SK-N-SH (cell line): ENCODE measurements around the gene RPRD2. TPM values are rescaled to one million over a fixed set of nuclear protein-coding genes. Genes with fewer than 3 reads are reported as not detected.

Experiments
- CTCF ChIA-PET: fragments of 300-600, 350-600 bp; formaldehyde crosslinking; extraction: SDS; loops from one replicate; lab custom pipeline; 2021; lab: Yijun Ruan, JAX
- POLR2A ChIA-PET: fragments of 350-600 bp; sonication (Branson Sonifier 250); formaldehyde crosslinking; extraction: SDS; loops from one replicate; lab custom pipeline; 2020; ENCODE audit warnings: antibody characterized with exemption, inconsistent platforms; lab: Yijun Ruan, JAX
- DNase-seq: peaks from one replicate; pipeline ENCODE4 v3.0.0; 2012
- H2AFZ ChIP-seq: fragments of 200-600 bp; sonication (generic); 2 replicates; pipeline ENCODE4 v1.8.1; 2016; ENCODE audit warnings: antibody characterized with exemption, mild to moderate bottlenecking, low read depth
- H3F3A ChIP-seq: fragments of 200-600 bp; sonication (generic); replicated peaks from 2 replicates; pipeline ENCODE3; 2016; ENCODE audit warnings: antibody characterized with exemption, mild to moderate bottlenecking; ENCODE audit not compliant: insufficient read depth
- H3K27ac ChIP-seq, 2 experiments: fragments of 200-500 bp in 1 of 2; fragments of 200-600 bp in 1 of 2; sonication (Bioruptor generic) in 1 of 2; sonication (generic), shearing (Covaris generic) in 1 of 2; 2 replicates each; pipeline versions ENCODE4 v1.5.1 to v1.6.1; 2014 to 2016; ENCODE audit warnings: low read depth in 2 of 2, inconsistent platforms in 1 of 2, low read length in 1 of 2, mild to moderate bottlenecking in 1 of 2, mixed read lengths in 1 of 2
- H3K27me3 ChIP-seq: fragments of 200-600 bp; sonication (generic), shearing (Covaris generic); 2 replicates; pipeline ENCODE4 v1.6.1; 2016; ENCODE audit warnings: mixed run types; ENCODE audit not compliant: insufficient read depth
- H3K36me3 ChIP-seq, 2 experiments: fragments of 200-500 bp in 1 of 2; fragments of 200-600 bp in 1 of 2; sonication (Bioruptor generic) in 1 of 2; sonication (generic) in 1 of 2; replicated peaks in 1 of 2; 2 replicates each; pipeline versions ENCODE3 to v1.5.1; 2014 to 2016; ENCODE audit warnings: low read length in 1 of 2, mild to moderate bottlenecking in 1 of 2; ENCODE audit not compliant: insufficient read depth in 2 of 2, control insufficient read depth in 1 of 2
- H3K4me1 ChIP-seq, 2 experiments: fragments of 200-500 bp in 1 of 2; fragments of 200-600 bp in 1 of 2; sonication (Bioruptor generic) in 1 of 2; sonication (generic), shearing (Covaris generic) in 1 of 2; 2 replicates each; pipeline versions ENCODE4 v1.5.1 to v1.6.1; 2014 to 2016; ENCODE audit warnings: low read depth in 1 of 2, low read length in 1 of 2, mixed run types in 1 of 2; ENCODE audit not compliant: insufficient read depth in 2 of 2, control insufficient read depth in 1 of 2
- H3K4me2 ChIP-seq: fragments of 200-600 bp; sonication (generic), shearing (Covaris generic); 2 replicates; pipeline ENCODE4 v1.6.1; 2017; ENCODE audit warnings: mixed run types
- H3K4me3 ChIP-seq, 2 experiments: fragments of 200-500 bp in 1 of 2; fragments of 200-600 bp in 1 of 2; sonication (Bioruptor generic) in 1 of 2; sonication (generic), shearing (Covaris generic) in 1 of 2; 2 replicates each; pipeline versions ENCODE4 v1.5.1 to v1.8.1; 2014 to 2016; ENCODE audit warnings: low read depth in 2 of 2, inconsistent platforms in 1 of 2, low read length in 1 of 2, mild to moderate bottlenecking in 1 of 2, mixed read lengths in 1 of 2, moderate library complexity in 1 of 2
- H3K79me2 ChIP-seq: fragments of 200-600 bp; sonication (generic); 2 replicates; pipeline ENCODE4 v1.8.1; 2017; ENCODE audit warnings: mild to moderate bottlenecking; ENCODE audit not compliant: insufficient read depth
- H3K9ac ChIP-seq: fragments of 200-600 bp; sonication (generic); 2 replicates; pipeline ENCODE4 v1.6.1; 2017; ENCODE audit warnings: mixed run types
- H3K9me2 ChIP-seq: fragments of 200-600 bp; sonication (generic); 2 replicates; pipeline ENCODE4 v1.6.1; 2017; ENCODE audit warnings: mixed run types
- H3K9me3 ChIP-seq: fragments of 200-600 bp; sonication (generic); 2 replicates; pipeline ENCODE4 v1.6.1; 2017; ENCODE audit warnings: mixed run types, mild to moderate bottlenecking, moderate library complexity
- H4K20me1 ChIP-seq: fragments of 200-600 bp; sonication (generic); 2 replicates; pipeline ENCODE4 v1.6.1; 2017; ENCODE audit warnings: mild to moderate bottlenecking, mixed run types; ENCODE audit not compliant: insufficient read depth
- FOSL2 ChIP-seq: IDR thresholded peaks from 2 replicates; pipeline ENCODE4 v1.4.0; 2012; ENCODE audit warnings: low read depth, mild to moderate bottlenecking, moderate library complexity, borderline replicate concordance
- GABPA ChIP-seq: IDR thresholded peaks from 2 replicates; pipeline ENCODE4 v1.4.0; 2012; ENCODE audit warnings: low read depth, mild to moderate bottlenecking
- JUND ChIP-seq: IDR thresholded peaks from 2 replicates; pipeline ENCODE4 v1.4.0; 2012
- MEF2A ChIP-seq: IDR thresholded peaks from 2 replicates; pipeline ENCODE4 v1.4.0; 2012; ENCODE audit warnings: low read depth, borderline replicate concordance
- NFIC ChIP-seq: IDR thresholded peaks from 2 replicates; pipeline ENCODE4 v1.4.0; 2012; ENCODE audit warnings: borderline replicate concordance
- PBX3 ChIP-seq: IDR thresholded peaks from 2 replicates; pipeline ENCODE4; 2012
- RCOR1 ChIP-seq: fragments of 150-350 bp; IDR thresholded peaks from 2 replicates; pipeline ENCODE4 v1.6.1; 2017; ENCODE audit warnings: antibody characterized with exemption, low read length
- RXRA ChIP-seq: IDR thresholded peaks from 2 replicates; pipeline ENCODE4 v1.4.0; 2012; ENCODE audit warnings: low read depth, mild to moderate bottlenecking, borderline replicate concordance
- SMC3 ChIP-seq: IDR thresholded peaks from 2 replicates; pipeline ENCODE4 v1.6.1; 2012; ENCODE audit warnings: low read depth, low read length, improper control_type of control experiment
- YY1 ChIP-seq: IDR thresholded peaks from 2 replicates; pipeline ENCODE4 v1.4.0; 2012; ENCODE audit warnings: low read depth, mild to moderate bottlenecking
- WGBS: methylation state at CpG from one replicate; pipeline ENCODE4 v1.1.6; 2017; ENCODE audit warnings: low lambda C conversion rate; 5-methylcytosine and 5-hydroxymethylcytosine counted together
- polyA plus RNA-seq, 3 experiments: library from polyadenylated mRNA; depleted of rRNA; stranded (reverse); fragments of >200 nt; gene quantifications; 2 replicates each; pipeline ENCODE4 v1.2.3, GENCODE V29; 2012
- TF ChIP-seq, protein P1 (sequence below): IDR thresholded peaks from 2 replicates; pipeline ENCODE4 v1.6.1; 2012; ENCODE audit warnings: mild to moderate bottlenecking, low read depth, low read length, moderate library complexity
- TF ChIP-seq, protein P2 (sequence below): IDR thresholded peaks from 2 replicates; pipeline ENCODE4 v1.4.0; 2012; ENCODE audit warnings: low read depth, borderline replicate concordance

Gene RPRD2
- polyA plus RNA-seq, 1 of the 3 experiments (the other 2 are of a cell fraction) = 9.2 TPM

GRCh38 chr1:150414592-150414991 lies 50.6 kb downstream of the RPRD2 start:
- POLR2A ChIA-PET = interaction anchor here (0.5 kb wide), 1 partner anchor 23 kb away, joined by 3 read pairs; no protein-coding TSS in a partner anchor
- 96% methylated on average over 4 of the region's 4 CpGs for WGBS
- no peak overlapping the region for H3K4me3 ChIP-seq
- no peaks in the 10 kb centered on the region for H3K9me2 ChIP-seq
- no peaks in the 10 kb centered on the region for H3K27me3 ChIP-seq
- peaks cover 11% of the 10 kb centered on the region for H3F3A ChIP-seq
- H3K4me1 ChIP-seq = no peaks in the 10 kb centered on the region
- CTCF ChIA-PET = no interaction called here
- no peak overlapping the region for H2AFZ ChIP-seq
- DNase-seq = no peak
- H3K4me2 ChIP-seq = no peak overlapping the region
- H3K9ac ChIP-seq = no peak overlapping the region
- peaks cover 4 to 7% of the 10 kb centered on the region in 2 experiments for H3K36me3 ChIP-seq
- no peaks in the 10 kb centered on the region for H3K9me3 ChIP-seq
- no peak overlapping the region for H3K27ac ChIP-seq
- peaks cover 23% of the 10 kb centered on the region; the same call in 1 of the 2 replicates for H4K20me1 ChIP-seq
- H3K79me2 ChIP-seq = peaks cover 47% of the 10 kb centered on the region
- no peak for TF ChIP-seq NFIC
- TF ChIP-seq, all 33 proteins: peak for 0

GRCh38 chr1:150415800-150416199 lies 51.9 kb downstream of the RPRD2 start:
- WGBS = 98% methylated on average over 3 of the region's 3 CpGs
- H3K4me3 ChIP-seq = no peak overlapping the region
- H3K9me3 ChIP-seq = no peaks in the 10 kb centered on the region
- H3K9me2 ChIP-seq = no peaks in the 10 kb centered on the region
- no peak overlapping the region for H2AFZ ChIP-seq
- no peak overlapping the region for H3K4me2 ChIP-seq
- CTCF ChIA-PET = no interaction called here
- POLR2A ChIA-PET = no interaction called here
- H3K27ac ChIP-seq = no peak overlapping the region
- H3K4me1 ChIP-seq = peaks cover 0 to under 1% of the 10 kb centered on the region in 2 experiments; a peak in 1 of 4 replicates
- no peaks in the 10 kb centered on the region for H3K27me3 ChIP-seq
- peaks cover 35% of the 10 kb centered on the region for H3K79me2 ChIP-seq
- no peak for TF ChIP-seq MEF2A
- no peak for TF ChIP-seq SMC3
- TF ChIP-seq, protein P1, sequence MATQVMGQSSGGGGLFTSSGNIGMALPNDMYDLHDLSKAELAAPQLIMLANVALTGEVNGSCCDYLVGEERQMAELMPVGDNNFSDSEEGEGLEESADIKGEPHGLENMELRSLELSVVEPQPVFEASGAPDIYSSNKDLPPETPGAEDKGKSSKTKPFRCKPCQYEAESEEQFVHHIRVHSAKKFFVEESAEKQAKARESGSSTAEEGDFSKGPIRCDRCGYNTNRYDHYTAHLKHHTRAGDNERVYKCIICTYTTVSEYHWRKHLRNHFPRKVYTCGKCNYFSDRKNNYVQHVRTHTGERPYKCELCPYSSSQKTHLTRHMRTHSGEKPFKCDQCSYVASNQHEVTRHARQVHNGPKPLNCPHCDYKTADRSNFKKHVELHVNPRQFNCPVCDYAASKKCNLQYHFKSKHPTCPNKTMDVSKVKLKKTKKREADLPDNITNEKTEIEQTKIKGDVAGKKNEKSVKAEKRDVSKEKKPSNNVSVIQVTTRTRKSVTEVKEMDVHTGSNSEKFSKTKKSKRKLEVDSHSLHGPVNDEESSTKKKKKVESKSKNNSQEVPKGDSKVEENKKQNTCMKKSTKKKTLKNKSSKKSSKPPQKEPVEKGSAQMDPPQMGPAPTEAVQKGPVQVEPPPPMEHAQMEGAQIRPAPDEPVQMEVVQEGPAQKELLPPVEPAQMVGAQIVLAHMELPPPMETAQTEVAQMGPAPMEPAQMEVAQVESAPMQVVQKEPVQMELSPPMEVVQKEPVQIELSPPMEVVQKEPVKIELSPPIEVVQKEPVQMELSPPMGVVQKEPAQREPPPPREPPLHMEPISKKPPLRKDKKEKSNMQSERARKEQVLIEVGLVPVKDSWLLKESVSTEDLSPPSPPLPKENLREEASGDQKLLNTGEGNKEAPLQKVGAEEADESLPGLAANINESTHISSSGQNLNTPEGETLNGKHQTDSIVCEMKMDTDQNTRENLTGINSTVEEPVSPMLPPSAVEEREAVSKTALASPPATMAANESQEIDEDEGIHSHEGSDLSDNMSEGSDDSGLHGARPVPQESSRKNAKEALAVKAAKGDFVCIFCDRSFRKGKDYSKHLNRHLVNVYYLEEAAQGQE = no peak
- no peak for TF ChIP-seq RXRA
- TF ChIP-seq FOSL2 = no peak
- TF ChIP-seq JUND = no peak
- no peak for TF ChIP-seq PBX3
- TF ChIP-seq, protein P2, sequence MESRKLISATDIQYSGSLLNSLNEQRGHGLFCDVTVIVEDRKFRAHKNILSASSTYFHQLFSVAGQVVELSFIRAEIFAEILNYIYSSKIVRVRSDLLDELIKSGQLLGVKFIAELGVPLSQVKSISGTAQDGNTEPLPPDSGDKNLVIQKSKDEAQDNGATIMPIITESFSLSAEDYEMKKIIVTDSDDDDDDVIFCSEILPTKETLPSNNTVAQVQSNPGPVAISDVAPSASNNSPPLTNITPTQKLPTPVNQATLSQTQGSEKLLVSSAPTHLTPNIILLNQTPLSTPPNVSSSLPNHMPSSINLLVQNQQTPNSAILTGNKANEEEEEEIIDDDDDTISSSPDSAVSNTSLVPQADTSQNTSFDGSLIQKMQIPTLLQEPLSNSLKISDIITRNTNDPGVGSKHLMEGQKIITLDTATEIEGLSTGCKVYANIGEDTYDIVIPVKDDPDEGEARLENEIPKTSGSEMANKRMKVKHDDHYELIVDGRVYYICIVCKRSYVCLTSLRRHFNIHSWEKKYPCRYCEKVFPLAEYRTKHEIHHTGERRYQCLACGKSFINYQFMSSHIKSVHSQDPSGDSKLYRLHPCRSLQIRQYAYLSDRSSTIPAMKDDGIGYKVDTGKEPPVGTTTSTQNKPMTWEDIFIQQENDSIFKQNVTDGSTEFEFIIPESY = no peak
- no peak for TF ChIP-seq GABPA
- no peak for TF ChIP-seq RCOR1
- no peak for TF ChIP-seq YY1
- TF ChIP-seq, all 33 proteins: peak for 0
- Histone ChIP-seq H3F3A (peaks cover 11% of the 10 kb centered on the region), H3K9ac (no peak overlapping the region), H4K20me1 (peaks cover 23% of the 10 kb centered on the region; the same call in 1 of the 2 replicates), H3K36me3 (peaks cover 8 to 15% of the 10 kb centered on the region in 2 experiments)
- DNase-seq = no peak
